HUES64 (cell line): ENCODE results near the gene SHISAL1.
"Not testable (repeated sequence)": the region's sequence is repeated elsewhere in the genome, so short reads cannot be mapped to it uniquely, and the experiment has no call there.

Source experiments
- H3K27ac ChIP-seq: 2 replicates; pipeline ENCODE4 v1.7.0; 2013; ENCODE audit warnings: low read depth, low read length, inconsistent platforms
- H3K27me3 ChIP-seq: 2 replicates; pipeline ENCODE4 v1.6.1; 2013; ENCODE audit warnings: mild to moderate bottlenecking, low read length; ENCODE audit not compliant: insufficient read depth
- H3K36me3 ChIP-seq: 2 replicates; pipeline ENCODE4 v1.6.1; 2013; ENCODE audit warnings: mild to moderate bottlenecking, low read length; ENCODE audit not compliant: insufficient read depth
- H3K4me1 ChIP-seq: 2 replicates; pipeline ENCODE4 v1.6.1; 2013; ENCODE audit warnings: mild to moderate bottlenecking, low read length, moderate library complexity; ENCODE audit not compliant: insufficient read depth
- H3K4me3 ChIP-seq: 2 replicates; pipeline ENCODE4 v1.5.1; 2013; ENCODE audit warnings: mild to moderate bottlenecking, low read length, moderate library complexity
- H3K9ac ChIP-seq: 2 replicates; pipeline ENCODE4 v1.6.1; 2013; ENCODE audit warnings: mild to moderate bottlenecking, low read depth, low read length
- H3K9me3 ChIP-seq: 2 replicates; pipeline ENCODE4 v1.6.1; 2013; ENCODE audit warnings: low read depth, low read length; ENCODE audit not compliant: insufficient read depth
- WGBS: fragments of 150-250, 120-280 bp; methylation state at CpG from one replicate; pipeline ENCODE4 v1.1.7; 2013; ENCODE audit warnings: missing lambda C conversion rate; 5-methylcytosine and 5-hydroxymethylcytosine counted together

Gene SHISAL1

DNA sequence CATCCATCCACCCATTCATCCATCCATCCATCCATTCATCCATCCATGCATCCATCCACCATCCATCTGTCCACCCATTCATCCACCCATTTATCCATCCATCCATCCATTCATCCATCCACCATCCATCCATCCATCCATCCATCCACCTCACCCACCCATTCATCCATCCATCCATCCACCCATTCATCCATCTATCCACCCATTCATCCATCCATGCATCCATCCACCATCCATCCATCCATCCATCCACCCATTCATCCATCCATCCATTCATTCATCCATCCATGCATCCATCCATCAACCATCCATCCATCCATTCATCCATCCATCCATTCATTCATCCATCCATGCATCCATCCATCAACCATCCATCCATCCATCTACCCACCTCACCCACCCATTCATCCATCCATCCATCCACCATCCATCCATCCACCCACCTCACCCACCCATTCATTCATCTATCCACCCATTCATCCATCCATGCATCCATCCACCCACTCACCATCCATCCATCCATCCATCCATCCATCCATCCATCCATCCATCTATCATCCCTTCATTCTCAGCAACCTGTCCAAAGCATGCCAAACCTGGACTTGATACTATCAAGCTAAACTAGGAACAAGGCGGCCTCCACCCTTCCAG, 10.5 kb upstream of the SHISAL1 start:
- not testable (repeated sequence) for H3K36me3 ChIP-seq, H3K4me3 ChIP-seq, H3K27ac ChIP-seq, H3K9me3 ChIP-seq, H3K27me3 ChIP-seq, H3K9ac ChIP-seq
- 89% methylated on average over 1 of the region's 1 CpG for WGBS
- H3K4me1 ChIP-seq: peaks cover 12% of the 10 kb centered on the region; the same call in 1 of the 2 replicates

DNA sequence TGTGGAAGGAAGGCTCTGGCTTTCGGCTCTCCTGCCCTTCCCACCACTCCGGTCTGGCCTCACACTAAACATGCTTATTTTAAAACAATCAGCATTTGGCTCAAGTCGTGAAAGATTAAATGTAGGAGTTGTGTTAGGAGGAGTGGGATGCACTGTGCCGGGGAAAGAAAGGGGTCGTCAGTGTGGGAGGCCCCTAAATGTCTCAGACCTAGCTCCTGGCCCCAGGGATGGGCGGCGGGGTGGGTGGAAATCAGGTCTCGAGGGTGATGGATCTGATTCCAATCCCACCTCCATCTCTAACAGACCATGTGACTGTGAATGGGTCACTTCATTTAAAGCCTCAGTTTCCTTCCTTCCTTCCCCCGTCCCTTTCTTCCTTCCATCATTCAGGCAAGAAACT, 6.9 kb upstream of the SHISAL1 start:
- Histone ChIP-seq H3K36me3 (no peaks in the 10 kb centered on the region), H3K4me3 (no peak overlapping the region), H3K9me3 (no peaks in the 10 kb centered on the region), H3K27me3 (no peaks in the 10 kb centered on the region), H3K4me1 (no peaks in the 10 kb centered on the region), H3K9ac (no peak overlapping the region), H3K27ac (no peak overlapping the region)
- 86% methylated on average over 8 of the region's 9 CpGs for WGBS

DNA sequence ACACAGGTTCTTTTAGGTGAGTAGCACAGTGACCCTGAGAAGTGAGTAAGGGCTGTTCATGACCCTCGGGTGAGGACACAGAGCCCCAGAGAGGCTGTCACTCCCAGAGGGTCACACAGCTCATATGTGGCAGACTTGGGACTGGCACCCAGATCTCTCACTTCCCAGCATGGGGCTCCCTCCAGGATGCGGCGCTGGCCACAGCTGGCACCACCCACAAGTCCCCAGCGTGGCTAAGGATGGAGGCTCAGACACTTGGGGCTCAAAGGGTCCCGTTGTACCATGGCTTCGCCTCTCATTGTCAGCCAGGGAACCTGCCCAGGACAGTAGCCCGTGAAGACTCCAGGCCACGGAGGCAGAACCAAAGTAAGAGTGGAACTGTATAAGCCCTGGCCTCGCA, 6.0 kb upstream of the SHISAL1 start:
- no peak overlapping the region for H3K27ac ChIP-seq
- no peaks in the 10 kb centered on the region for H3K27me3 ChIP-seq
- WGBS: 93% methylated on average over 9 of the region's 9 CpGs
- H3K4me1 ChIP-seq: no peaks in the 10 kb centered on the region
- H3K36me3 ChIP-seq: no peaks in the 10 kb centered on the region
- H3K9ac ChIP-seq: no peak overlapping the region
- H3K4me3 ChIP-seq: no peak overlapping the region
- H3K9me3 ChIP-seq: no peaks in the 10 kb centered on the region

DNA sequence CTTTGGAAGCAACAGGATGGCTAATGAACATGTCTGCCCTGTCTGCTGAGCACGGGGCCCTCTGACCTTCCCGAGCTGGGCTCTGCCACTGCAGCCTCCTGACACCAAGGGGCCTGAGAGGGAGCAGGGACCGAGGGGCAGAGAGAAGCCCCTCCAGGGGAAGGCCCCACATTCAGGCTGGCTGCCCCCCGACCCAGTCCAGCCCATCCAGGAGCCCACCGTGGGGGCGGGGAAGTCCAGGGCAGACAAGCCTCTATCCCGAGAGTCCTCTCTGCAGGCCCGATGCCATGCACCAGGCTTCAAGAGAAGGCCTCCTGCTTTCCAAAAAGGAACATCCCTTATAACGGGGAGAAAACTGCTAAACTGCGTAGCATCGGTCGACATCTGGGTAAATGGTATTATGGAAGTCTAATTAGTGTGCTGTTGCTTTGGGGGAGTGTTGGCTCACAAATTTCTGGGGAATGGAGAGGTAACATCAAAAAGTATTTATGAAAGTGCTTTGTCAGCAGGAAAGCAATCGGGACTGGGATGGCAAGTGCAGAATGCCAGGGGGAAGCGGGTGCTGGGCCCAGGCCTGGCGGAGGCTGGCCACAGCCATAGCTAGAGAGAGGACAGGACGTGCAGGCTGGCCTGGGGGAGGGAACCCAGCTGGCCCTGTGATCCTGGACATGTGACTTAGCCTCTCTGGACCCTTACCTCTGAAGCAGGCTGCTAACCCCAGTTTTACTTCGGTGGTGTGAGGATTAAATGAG, 5.3 kb upstream of the SHISAL1 start:
- Histone ChIP-seq H3K4me3 (no peak overlapping the region), H3K9ac (no peak overlapping the region), H3K4me1 (no peaks in the 10 kb centered on the region), H3K27me3 (no peaks in the 10 kb centered on the region), H3K27ac (no peak overlapping the region), H3K36me3 (no peaks in the 10 kb centered on the region), H3K9me3 (no peaks in the 10 kb centered on the region)
- WGBS: 86% methylated on average over 17 of the region's 17 CpGs

DNA sequence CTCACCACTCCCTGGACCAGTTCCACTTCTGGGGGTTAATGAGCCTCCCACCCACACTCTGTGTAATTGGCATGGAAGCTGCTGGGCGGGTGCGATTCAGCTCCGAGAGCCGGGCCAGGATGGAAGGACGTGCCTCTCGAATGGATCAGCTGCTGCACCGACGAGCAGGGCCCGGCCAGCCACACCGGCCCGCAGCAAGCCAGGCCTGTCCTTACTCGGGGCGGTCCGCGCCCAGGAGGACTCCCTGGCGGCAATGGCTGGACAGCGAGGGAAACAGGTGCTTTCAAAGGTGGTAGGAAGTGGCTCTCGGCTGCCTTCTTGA, 4.3 kb upstream of the SHISAL1 start:
- Histone ChIP-seq H3K4me3 (no peak overlapping the region), H3K4me1 (no peaks in the 10 kb centered on the region), H3K9ac (no peak overlapping the region), H3K36me3 (no peaks in the 10 kb centered on the region), H3K9me3 (no peaks in the 10 kb centered on the region), H3K27ac (no peak overlapping the region), H3K27me3 (no peaks in the 10 kb centered on the region)
- 92% methylated on average over 18 of the region's 18 CpGs for WGBS

DNA sequence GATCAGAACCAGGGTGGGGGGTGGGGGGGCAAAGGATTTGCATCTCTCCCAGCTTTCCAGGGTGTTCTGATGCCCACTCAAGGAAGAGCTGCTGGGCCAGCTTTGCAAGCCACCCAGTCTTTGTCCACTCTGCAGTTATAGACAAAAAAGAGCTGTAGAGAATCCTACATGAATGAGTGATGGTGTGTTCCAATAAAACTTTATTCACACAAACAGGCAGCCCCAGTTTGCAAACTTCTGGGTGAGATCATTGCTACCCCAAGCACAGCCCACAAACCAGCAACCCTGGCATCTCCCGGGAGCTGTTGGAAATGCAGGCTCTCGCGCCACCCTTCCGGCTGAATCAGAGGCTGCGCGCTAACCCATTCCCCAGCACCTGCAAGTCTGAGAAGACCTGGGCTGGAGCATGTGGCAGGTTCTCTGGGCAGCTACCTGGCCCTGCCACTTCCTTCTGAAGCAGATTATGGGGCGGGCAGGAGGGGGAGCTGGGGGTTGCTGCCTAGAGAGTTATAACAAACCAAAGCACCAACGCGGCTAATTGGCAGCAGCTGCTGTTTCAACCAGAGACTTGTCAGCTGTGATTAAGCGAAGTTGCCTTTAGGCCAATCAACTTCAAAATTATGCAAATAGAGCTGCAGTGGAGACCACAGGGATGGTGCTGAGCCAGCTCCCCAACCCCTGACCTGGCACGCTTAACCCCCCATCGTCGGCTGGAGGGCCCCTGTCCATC, 3.8 kb upstream of the SHISAL1 start:
- no peaks in the 10 kb centered on the region for H3K36me3 ChIP-seq
- no peaks in the 10 kb centered on the region for H3K9me3 ChIP-seq
- H3K27ac ChIP-seq: no peak overlapping the region
- WGBS: 92% methylated on average over 13 of the region's 13 CpGs
- no peak overlapping the region for H3K9ac ChIP-seq
- H3K27me3 ChIP-seq: no peaks in the 10 kb centered on the region
- H3K4me3 ChIP-seq: no peak overlapping the region
- no peaks in the 10 kb centered on the region for H3K4me1 ChIP-seq

DNA sequence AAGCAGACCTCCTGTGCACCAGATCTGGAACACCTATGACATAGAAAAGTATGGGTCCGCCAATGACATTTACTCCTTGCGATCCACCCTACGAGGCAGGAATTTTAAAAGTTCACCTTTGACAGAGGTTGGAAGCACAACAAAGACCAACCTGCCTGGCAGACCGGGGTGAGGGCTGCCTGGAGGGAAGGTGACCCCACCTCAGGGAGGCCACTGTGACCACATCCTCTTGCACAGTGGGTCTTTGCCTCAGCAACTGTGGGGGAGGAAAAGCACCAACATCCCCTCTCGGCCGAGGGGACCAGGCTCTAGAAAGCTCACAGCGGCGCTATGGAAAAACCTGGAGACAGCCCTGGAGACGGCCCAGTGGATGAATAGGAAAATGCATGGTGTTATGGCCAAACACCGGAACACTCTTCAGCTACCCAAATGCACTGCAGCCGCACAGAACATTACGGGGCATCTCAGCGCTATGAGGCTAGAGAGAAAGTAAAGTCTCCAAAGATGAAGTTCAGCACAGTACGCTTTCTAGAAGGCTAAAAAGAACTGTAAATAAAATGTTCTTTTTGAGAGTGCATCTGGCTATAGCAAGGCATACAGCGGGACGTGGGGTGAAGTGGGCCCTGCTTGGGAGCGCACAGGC, 1.8 kb upstream of the SHISAL1 start:
- H3K4me1 ChIP-seq: no peaks in the 10 kb centered on the region
- no peak overlapping the region for H3K27ac ChIP-seq
- no peak overlapping the region for H3K4me3 ChIP-seq
- no peaks in the 10 kb centered on the region for H3K9me3 ChIP-seq
- 89% methylated on average over 17 of the region's 17 CpGs for WGBS
- no peaks in the 10 kb centered on the region for H3K36me3 ChIP-seq
- H3K27me3 ChIP-seq: no peaks in the 10 kb centered on the region
- H3K9ac ChIP-seq: no peak overlapping the region

DNA sequence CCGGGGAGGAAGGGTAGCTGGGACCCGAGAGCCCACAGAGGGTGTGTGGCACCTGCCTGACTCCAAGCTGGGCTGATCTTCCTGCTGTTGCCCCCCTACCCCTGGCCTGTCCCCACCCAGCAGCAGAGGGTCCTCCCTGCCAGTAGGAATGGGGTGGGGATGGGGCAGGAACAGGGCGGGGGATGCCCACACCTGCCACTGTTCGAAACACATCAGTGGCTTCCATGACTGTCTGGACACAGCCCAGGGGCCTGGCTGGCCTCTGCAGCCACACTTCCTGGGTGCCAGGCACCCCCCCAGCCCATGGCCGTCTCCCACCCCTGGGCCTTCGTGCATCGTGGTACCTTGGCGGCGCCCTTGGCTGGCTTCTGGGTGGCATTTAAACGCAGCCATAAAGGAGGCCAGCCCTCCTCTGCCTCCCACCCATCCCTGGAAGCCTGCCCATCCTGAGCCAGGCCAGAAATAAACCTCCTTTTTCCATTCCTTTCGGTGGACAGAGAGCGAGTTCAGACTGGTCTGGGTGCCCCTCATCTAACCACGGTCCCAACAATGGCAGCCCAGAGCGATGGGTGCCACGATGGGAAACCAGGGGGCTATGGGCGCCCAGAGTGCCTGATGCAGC, 745 bp upstream of the SHISAL1 start:
- Histone ChIP-seq H3K4me1 (no peaks in the 10 kb centered on the region), H3K27me3 (no peaks in the 10 kb centered on the region), H3K27ac (no peak overlapping the region), H3K9ac (no peak overlapping the region), H3K9me3 (no peaks in the 10 kb centered on the region), H3K36me3 (no peaks in the 10 kb centered on the region), H3K4me3 (no peak overlapping the region)
- WGBS: 91% methylated on average over 16 of the region's 16 CpGs

DNA sequence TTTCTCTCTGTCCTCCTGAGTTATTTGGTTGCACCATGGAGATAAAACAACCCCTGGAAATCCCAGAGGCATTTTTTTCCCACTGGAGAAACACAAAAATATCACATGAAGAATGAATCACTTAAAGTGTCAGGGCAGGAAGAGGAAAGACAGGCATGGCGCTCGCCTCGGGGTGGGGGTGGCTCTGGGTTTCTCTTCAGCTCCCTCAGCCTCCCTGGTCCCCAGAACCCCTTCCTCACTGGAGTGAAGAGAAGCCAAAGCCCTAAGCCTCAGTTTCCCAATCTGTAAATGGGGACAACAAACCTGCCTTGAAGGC, 938 bp downstream of the SHISAL1 start:
- 100% methylated on average over 3 of the region's 3 CpGs for WGBS
- Histone ChIP-seq H3K4me1 (no peaks in the 10 kb centered on the region), H3K27me3 (no peaks in the 10 kb centered on the region), H3K9ac (no peak overlapping the region), H3K27ac (no peak overlapping the region), H3K36me3 (no peaks in the 10 kb centered on the region), H3K9me3 (no peaks in the 10 kb centered on the region), H3K4me3 (no peak overlapping the region)

DNA sequence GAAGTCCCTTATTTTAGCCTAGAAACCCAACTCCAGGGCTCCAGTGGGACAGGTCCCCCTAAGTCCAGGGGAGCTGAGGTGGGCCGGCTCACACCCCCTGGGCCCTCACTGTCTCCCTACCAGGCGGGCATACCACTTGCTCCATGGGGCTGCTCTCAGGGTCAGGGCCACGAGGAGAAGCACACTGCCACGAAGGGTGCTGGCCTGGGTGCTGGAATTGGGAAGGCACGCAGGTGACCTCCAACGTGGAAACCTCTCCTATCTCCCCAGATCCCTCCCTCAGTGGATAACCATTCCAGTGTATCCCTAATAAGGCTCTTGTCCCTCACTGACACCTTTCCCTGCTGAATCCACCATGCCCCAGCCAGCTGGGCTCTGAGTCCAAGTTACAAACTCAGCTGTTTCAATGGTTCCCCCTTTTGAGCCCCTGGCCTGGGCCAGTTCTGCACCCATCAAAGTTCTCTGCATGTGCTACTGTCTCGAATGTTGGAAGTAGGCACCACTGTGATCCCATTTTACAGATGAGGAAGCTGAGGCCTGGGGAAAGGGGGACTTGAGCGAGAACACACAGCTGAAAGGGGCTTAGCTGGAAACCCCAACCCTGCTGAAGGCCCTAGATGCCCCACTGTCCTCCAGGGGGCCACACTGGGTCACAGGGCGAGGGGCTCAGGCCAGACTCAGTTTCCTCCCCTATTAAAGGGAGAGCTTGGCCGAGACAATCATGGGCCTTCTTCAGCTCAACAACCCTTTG, 1.5 kb downstream of the SHISAL1 start:
- Histone ChIP-seq H3K9me3 (no peaks in the 10 kb centered on the region), H3K36me3 (no peaks in the 10 kb centered on the region), H3K27me3 (no peaks in the 10 kb centered on the region), H3K4me1 (no peaks in the 10 kb centered on the region), H3K4me3 (no peak overlapping the region), H3K27ac (no peak overlapping the region), H3K9ac (no peak overlapping the region)
- WGBS: 93% methylated on average over 10 of the region's 10 CpGs
